MCF 10A (cell line): ENCODE measurements around the gene CCDC92B. TPM values are rescaled to one million over a fixed set of nuclear protein-coding genes. Genes with fewer than 3 reads are reported as not detected.
"Not testable (repeated sequence)": the region's sequence is repeated elsewhere in the genome, so short reads cannot be mapped to it uniquely, and the experiment has no call there.

ENCODE experiments used
- BruUV-seq: library from RNA; stranded (reverse); fragments of 400-500 nt; replicated peaks from 2 replicates; lab custom pipeline; 2021; lab: Mats Ljungman, UMichigan
- CTCF ChIA-PET: fragments of 300-600 bp; sonication (Branson Sonifier 250); formaldehyde crosslinking; extraction: SDS; loops from one replicate; lab custom pipeline; 2021; ENCODE audit warnings: antibody characterized with exemption, inconsistent platforms; lab: Yijun Ruan, JAX
- POLR2A ChIA-PET: fragments of 300-600, 350-650 bp; sonication (Branson Sonifier 250); formaldehyde crosslinking; extraction: SDS; loops from one replicate; lab custom pipeline; 2020; ENCODE audit warnings: antibody characterized with exemption, inconsistent platforms; lab: Yijun Ruan, JAX
- DNase-seq: peaks from one replicate; pipeline ENCODE4 v3.0.0-alpha.2; 2018; ENCODE audit not compliant: unreplicated experiment
- H3K27ac Mint-ChIP-seq: one replicate; pipeline ENCODE4 v1.8.0; 2022; ENCODE audit warnings: mild to moderate bottlenecking, low read depth, mixed read lengths; ENCODE audit not compliant: unreplicated experiment
- H3K27me3 Mint-ChIP-seq: one replicate; pipeline ENCODE4 v1.8.0; 2022; ENCODE audit warnings: mixed read lengths; ENCODE audit not compliant: insufficient read depth, unreplicated experiment
- H3K36me3 Mint-ChIP-seq: one replicate; pipeline ENCODE4 v1.8.0; 2022; ENCODE audit warnings: mild to moderate bottlenecking, moderate library complexity, mixed read lengths; ENCODE audit not compliant: insufficient read depth, unreplicated experiment
- H3K4me1 Mint-ChIP-seq: one replicate; pipeline ENCODE4 v1.8.0; 2022; ENCODE audit warnings: mixed read lengths; ENCODE audit not compliant: insufficient read depth, unreplicated experiment
- H3K4me3 Mint-ChIP-seq: one replicate; pipeline ENCODE4 v1.8.0; 2022; ENCODE audit warnings: mild to moderate bottlenecking, moderate library complexity, mixed read lengths; ENCODE audit not compliant: unreplicated experiment
- H3K9me3 Mint-ChIP-seq: one replicate; pipeline ENCODE4 v1.8.0; 2022; ENCODE audit warnings: mixed read lengths; ENCODE audit not compliant: unreplicated experiment
- intact Hi-C: fragments of 100-400 bp; cut with micrococcal nuclease; formaldehyde crosslinking; loops from 2 replicates; pipeline ENCODE4 v1.14.1; 2022
- total RNA-seq: library from RNA; stranded (reverse); gene quantifications from 2 replicates; pipeline ENCODE4 v1.2.3, GENCODE V29; 2022
- TF ChIP-seq, protein P1 (sequence below): fragments of 200-600 bp; IDR thresholded peaks from one replicate; pipeline ENCODE4 v1.8.0; 2022; ENCODE audit warnings: antibody characterized with exemption, mild to moderate bottlenecking; ENCODE audit not compliant: unreplicated experiment

Gene CCDC92B
- total RNA-seq, 1 experiment from 2014 or later = not detected

- Mint-ChIP-seq H3K4me1 (no peaks in the 10 kb centered on the region), H3K36me3 (no peaks in the 10 kb centered on the region), H3K4me3 (no peak overlapping the region), H3K27ac (no peak overlapping the region), H3K27me3 (peaks cover 4% of the 10 kb centered on the region), H3K9me3 (no peaks in the 10 kb centered on the region)
- ChIA-PET POLR2A (interaction anchor here (0.7 kb wide), 1 partner anchor 1059 kb away, joined by 3 read pairs; no protein-coding TSS in a partner anchor), CTCF (interaction anchor here (0.6 to 2.1 kb wide), 8 partner anchors 8 to 468 kb away, joined by 3 to 5 read pairs (median 4); partner anchors contain the start of gene RAP1GAP2)
- DNase-seq = peak; percentile 86
- no TSS peak for BruUV-seq
- TF ChIP-seq, protein P1, sequence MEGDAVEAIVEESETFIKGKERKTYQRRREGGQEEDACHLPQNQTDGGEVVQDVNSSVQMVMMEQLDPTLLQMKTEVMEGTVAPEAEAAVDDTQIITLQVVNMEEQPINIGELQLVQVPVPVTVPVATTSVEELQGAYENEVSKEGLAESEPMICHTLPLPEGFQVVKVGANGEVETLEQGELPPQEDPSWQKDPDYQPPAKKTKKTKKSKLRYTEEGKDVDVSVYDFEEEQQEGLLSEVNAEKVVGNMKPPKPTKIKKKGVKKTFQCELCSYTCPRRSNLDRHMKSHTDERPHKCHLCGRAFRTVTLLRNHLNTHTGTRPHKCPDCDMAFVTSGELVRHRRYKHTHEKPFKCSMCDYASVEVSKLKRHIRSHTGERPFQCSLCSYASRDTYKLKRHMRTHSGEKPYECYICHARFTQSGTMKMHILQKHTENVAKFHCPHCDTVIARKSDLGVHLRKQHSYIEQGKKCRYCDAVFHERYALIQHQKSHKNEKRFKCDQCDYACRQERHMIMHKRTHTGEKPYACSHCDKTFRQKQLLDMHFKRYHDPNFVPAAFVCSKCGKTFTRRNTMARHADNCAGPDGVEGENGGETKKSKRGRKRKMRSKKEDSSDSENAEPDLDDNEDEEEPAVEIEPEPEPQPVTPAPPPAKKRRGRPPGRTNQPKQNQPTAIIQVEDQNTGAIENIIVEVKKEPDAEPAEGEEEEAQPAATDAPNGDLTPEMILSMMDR = peak; percentile 71
- intact Hi-C loops = no loop called here
Measured at GRCh38 chr17:2786176-2786881, 36.9 kb upstream of the CCDC92B start.

GRCh38 chr17:2785376-2785775, 35.9 kb upstream of the CCDC92B start:
- POLR2A ChIA-PET, H3K9me3 Mint-ChIP-seq, DNase-seq, BruUV-seq, intact Hi-C loops, H3K27ac Mint-ChIP-seq, H3K4me1 Mint-ChIP-seq, H3K4me3 Mint-ChIP-seq, H3K36me3 Mint-ChIP-seq: not testable (repeated sequence)
- H3K27me3 Mint-ChIP-seq = peaks cover 13% of the 10 kb centered on the region
- CTCF ChIA-PET = interaction anchor here (1.0 to 2.1 kb wide), 4 partner anchors 8 to 33 kb away, joined by 3 to 5 read pairs (median 4); partner anchors contain the start of gene RAP1GAP2

GRCh38 chr17:2784864-2785263, 35.4 kb upstream of the CCDC92B start:
- ChIA-PET CTCF (interaction anchor here (1.6 to 2.1 kb wide), 2 partner anchors 21 to 32 kb away, joined by 4 to 5 read pairs; no protein-coding TSS in a partner anchor), POLR2A (no interaction called here)
- no peak for DNase-seq
- no TSS peak for BruUV-seq
- intact Hi-C loops = no loop called here
- TF ChIP-seq, protein P1 = no peak
- no peaks in the 10 kb centered on the region for H3K9me3 Mint-ChIP-seq
- H3K4me1 Mint-ChIP-seq = no peaks in the 10 kb centered on the region
- peaks cover 13% of the 10 kb centered on the region for H3K27me3 Mint-ChIP-seq
- H3K4me3 Mint-ChIP-seq = no peak overlapping the region
- H3K27ac Mint-ChIP-seq = no peak overlapping the region
- no peaks in the 10 kb centered on the region for H3K36me3 Mint-ChIP-seq

- BruUV-seq = no TSS peak
- ChIA-PET POLR2A (no interaction called here), CTCF (no interaction called here)
- H3K27ac Mint-ChIP-seq = no peak overlapping the region
- DNase-seq = no peak
- peaks cover 13% of the 10 kb centered on the region for H3K27me3 Mint-ChIP-seq
- H3K4me1 Mint-ChIP-seq = no peaks in the 10 kb centered on the region
- no peaks in the 10 kb centered on the region for H3K9me3 Mint-ChIP-seq
- no peak overlapping the region for H3K4me3 Mint-ChIP-seq
- H3K36me3 Mint-ChIP-seq = no peaks in the 10 kb centered on the region
- TF ChIP-seq, protein P1 = no peak
- intact Hi-C loops = no loop called here
Measured at GRCh38 chr17:2783310-2784030, 34.0 kb upstream of the CCDC92B start.
